K562 (cell line): ENCODE data around the gene CPNE8. TPM values are rescaled to one million over a fixed set of nuclear protein-coding genes. Genes with fewer than 3 reads are reported as not detected.

ENCODE experiments used
- ATAC-seq: fragments of 200-7000 bp; cut with Tn5 transposase; 3 replicates; pipeline ENCODE4 v1.9.1; 2020; ENCODE audit warnings: moderate library complexity
- BruUV-seq: library from RNA; stranded (reverse); fragments of 400-500 nt; replicated peaks from 2 replicates; lab custom pipeline; 2021; lab: Mats Ljungman, UMichigan
- CTCF ChIA-PET: fragments of 300-600 bp; formaldehyde crosslinking; extraction: SDS; loops from one replicate; lab custom pipeline; 2021; ENCODE audit warnings: low intra/inter-chr PET ratio; lab: Yijun Ruan, JAX
- POLR2A ChIA-PET: fragments of 300-600, 350-650 bp; sonication (Branson Sonifier 250); formaldehyde crosslinking; extraction: SDS; loops from one replicate; lab custom pipeline; 2021; ENCODE audit warnings: antibody characterized with exemption, inconsistent platforms; lab: Yijun Ruan, JAX
- DNase-seq, 4 experiments: peaks; one replicate each; pipeline versions ENCODE4 v3.0.0 to v3.0.0-alpha.2; 2011 to 2018; ENCODE audit warnings: low spot score in 3 of 4, mixed read lengths in 3 of 4; ENCODE audit errors: extremely low read depth in 1 of 4
- FAIRE-seq: peaks from 2 replicates; lab custom pipeline; 2011; peaks lifted over from hg19 to GRCh38; lab: Jason Lieb, UNC
- H2AFZ ChIP-seq: 2 replicates; pipeline ENCODE4 v1.6.0; 2011; ENCODE audit warnings: low read depth, low read length, control low read depth, inconsistent platforms
- H3K27ac ChIP-seq: fragments of 200-600 bp; 3 replicates; pipeline ENCODE4 v1.8.0; 2011; ENCODE audit warnings: low read depth, mild to moderate bottlenecking, control low read depth, inconsistent platforms, low read length, moderate library complexity, mixed read lengths; ENCODE audit errors: extremely low read depth
- H3K27me3 ChIP-seq, 2 experiments: fragments of 300-600 bp in 1 of 2; 2 replicates in 1 of 2; 3 replicates in 1 of 2; pipeline versions ENCODE4 v1.6.0 to v1.8.0; 2011; ENCODE audit warnings: inconsistent platforms in 2 of 2, low read length in 2 of 2, mild to moderate bottlenecking in 1 of 2, mixed read lengths in 1 of 2, moderate library complexity in 1 of 2; ENCODE audit not compliant: control insufficient read depth in 2 of 2, insufficient read depth in 2 of 2
- H3K36me3 ChIP-seq: fragments of 300-600 bp; 3 replicates; pipeline ENCODE4 v1.8.0; 2011; ENCODE audit warnings: mild to moderate bottlenecking, low read length, inconsistent platforms; ENCODE audit not compliant: control insufficient read depth, insufficient read depth
- H3K4me1 ChIP-seq, 2 experiments: fragments of 200-600 bp in 1 of 2; replicated peaks in 1 of 2; 2 replicates in 1 of 2; 3 replicates in 1 of 2; pipeline versions ENCODE4 v1.5.1 to v1.8.0; 2011; ENCODE audit warnings: inconsistent platforms in 2 of 2, low read length in 2 of 2, mild to moderate bottlenecking in 1 of 2, mixed read lengths in 1 of 2, moderate library complexity in 1 of 2; ENCODE audit not compliant: control insufficient read depth in 2 of 2, insufficient read depth in 2 of 2
- H3K4me2 ChIP-seq: 2 replicates; pipeline ENCODE4 v1.6.1; 2011; ENCODE audit warnings: low read length, control low read depth, inconsistent platforms, mixed read lengths; ENCODE audit not compliant: insufficient read depth
- H3K4me3 ChIP-seq: fragments of 200-600 bp; sonication (generic), shearing (Covaris generic); 2 replicates; pipeline ENCODE4 v1.5.1; 2016; ENCODE audit warnings: control low read depth, inconsistent platforms
- H3K79me2 ChIP-seq: fragments of 200-600 bp; 3 replicates; pipeline ENCODE4 v1.8.0; 2011; ENCODE audit warnings: low read length, inconsistent platforms; ENCODE audit not compliant: control insufficient read depth, insufficient read depth
- H3K9ac ChIP-seq, 2 experiments: 2 replicates each; pipeline versions ENCODE4 v1.6.0 to v1.6.1; 2011; ENCODE audit warnings: low read depth in 2 of 2, low read length in 2 of 2, control low read depth in 1 of 2, inconsistent platforms in 1 of 2, mild to moderate bottlenecking in 1 of 2, mixed read lengths in 1 of 2; ENCODE audit not compliant: insufficient read depth in 1 of 2
- H3K9me1 ChIP-seq: one replicate; pipeline ENCODE4 v1.6.0; 2011; ENCODE audit warnings: inconsistent platforms, mild to moderate bottlenecking, low read length, moderate library complexity; ENCODE audit not compliant: control insufficient read depth, insufficient read depth
- H3K9me3 ChIP-seq: replicated peaks from 2 replicates; pipeline ENCODE4 v1.5.1; 2011; ENCODE audit warnings: low read depth, low read length, inconsistent platforms; ENCODE audit not compliant: control insufficient read depth, insufficient read depth
- H4K20me1 ChIP-seq: replicated peaks from 2 replicates; pipeline ENCODE4 v1.6.1; 2011; ENCODE audit warnings: low read length, inconsistent platforms, mixed read lengths; ENCODE audit not compliant: control insufficient read depth, insufficient read depth
- ADNP ChIP-seq: fragments of 200-800 bp; sonication (Bioruptor generic); IDR thresholded peaks from 2 replicates; pipeline ENCODE4 v1.6.1; 2016; ENCODE audit warnings: missing genetic modification characterization, missing compliant biosample characterization
- FOXM1 ChIP-seq, 2 experiments: fragments of 450-650 bp in 1 of 2; sonication (generic) in 1 of 2; formaldehyde crosslinking in 1 of 2; IDR thresholded peaks; 2 replicates each; pipeline versions ENCODE4 v1.6.1 to v1.9.0; 2017 to 2022; ENCODE audit warnings: low read depth in 2 of 2, mild to moderate bottlenecking in 2 of 2, missing genetic modification reagents in 1 of 2, moderate library complexity in 1 of 2
- GTF2F1 ChIP-seq: IDR thresholded peaks from 2 replicates; pipeline ENCODE4 v1.6.1; 2011; ENCODE audit warnings: low read depth, low read length, improper control_type of control experiment
- ZNF174 ChIP-seq: fragments of 250-450 bp; sonication (Bioruptor Pico); IDR thresholded peaks from 2 replicates; pipeline ENCODE4 v1.4.0; 2020; ENCODE audit warnings: mild to moderate bottlenecking
- WGBS: fragments of 100-300 bp; shearing (Covaris generic); methylation state at CpG from one replicate; pipeline ENCODE4 v1.1.6; 2016; ENCODE audit warnings: low coverage, mixed read lengths; ENCODE audit not compliant: insufficient coverage; ENCODE audit errors: missing lambda C conversion rate; 5-methylcytosine and 5-hydroxymethylcytosine counted together
- in situ Hi-C: fragments of 300-500 bp; cut with MboI; formaldehyde crosslinking; loops from 4 replicates; pipeline ENCODE4 v1.15.0; 2018; ENCODE audit warnings: inconsistent platforms, mixed read lengths
- intact Hi-C: fragments of 100-400 bp; cut with micrococcal nuclease; formaldehyde crosslinking; loops from 2 replicates; pipeline ENCODE4 v1.14.2; 2022
- polyA plus RNA-seq, 8 experiments: library from polyadenylated mRNA; depleted of rRNA in 4 of 8; stranded (reverse) in 5 of 8; unstranded in 3 of 8; fragments of >200 nt; fragmentation: Nextera tagmentation in 2 of 8; fragmentation: Illumina TruSeq in 1 of 8; extraction: Ambion mirVana in 2 of 8; extraction: Trizol in 1 of 8; gene quantifications; 2 replicates each; pipeline versions ENCODE4 v1.2.1 to v1.2.3, GENCODE V29; 2011 to 2014; ENCODE audit warnings: inconsistent platforms in 1 of 8, missing spikeins in 1 of 8
- total RNA-seq, 7 experiments: library from RNA; depleted of rRNA in 6 of 7; stranded (reverse); fragments of >200 nt in 6 of 7; fragmentation: Illumina TruSeq in 2 of 7; extraction: Trizol in 2 of 7; gene quantifications; 2 replicates each; pipeline versions ENCODE4 v1.2.1 to v1.2.3, GENCODE V29; 2011 to 2021; ENCODE audit warnings: low replicate concordance in 1 of 7
- TF ChIP-seq, protein P1 (sequence below): IDR thresholded peaks from 2 replicates; pipeline ENCODE4 v1.6.1; 2012; ENCODE audit warnings: low read depth, low read length, improper control_type of control experiment, borderline replicate concordance

Gene CPNE8
- total and polyA plus RNA-seq, 9 of the 15 experiments (the other 6 are each of a cell fraction or from before 2014, with no cell fraction given) = 2.4 to 7.0 (median 4.2) TPM

DNA sequence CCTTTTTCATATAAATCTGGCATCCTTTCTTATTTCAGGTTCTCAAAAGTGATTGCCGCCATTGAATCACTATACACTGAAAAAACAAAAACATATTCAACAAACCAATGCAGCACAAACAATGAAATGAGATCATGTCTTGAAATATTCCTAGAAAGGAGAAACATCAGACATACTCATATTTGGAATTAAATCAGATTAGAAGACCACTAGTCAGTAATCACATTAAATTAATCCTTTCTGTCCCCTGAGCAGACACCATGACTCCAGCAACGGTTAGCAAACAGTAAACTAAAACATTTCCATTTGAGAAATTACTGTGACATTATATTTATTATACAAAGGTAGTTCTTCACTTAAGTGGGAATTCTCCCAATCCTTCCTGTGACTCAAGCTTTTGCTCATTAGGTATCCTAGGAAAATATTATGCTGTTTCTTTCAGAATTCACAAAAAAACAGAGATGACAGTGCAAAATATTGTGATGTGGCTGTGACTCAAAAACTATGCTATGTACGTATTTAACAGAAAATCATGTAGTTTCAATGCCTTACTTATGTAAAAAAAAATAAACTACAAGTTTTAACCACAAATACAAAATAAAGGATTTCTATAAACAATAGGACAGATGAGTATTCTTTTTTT is 29.7 kb downstream of the CPNE8 start:
- in situ Hi-C loops = no loop called here
- intact Hi-C loops = no loop called here
- Histone ChIP-seq H3K27me3 (no peaks in the 10 kb centered on the region), H3K9ac (no peak overlapping the region), H3K4me3 (no peak overlapping the region), H3K27ac (no peak overlapping the region), H3K36me3 (no peaks in the 10 kb centered on the region), H4K20me1 (no peaks in the 10 kb centered on the region), H3K79me2 (no peaks in the 10 kb centered on the region; the same call in 2 of the 3 replicates), H3K9me3 (no peaks in the 10 kb centered on the region), H3K4me1 (no peaks in the 10 kb centered on the region), H2AFZ (no peak overlapping the region), H3K9me1 (no peaks in the 10 kb centered on the region), H3K4me2 (no peak overlapping the region)
- CTCF ChIA-PET = no interaction called here
- no peak for DNase-seq
- POLR2A ChIA-PET = no interaction called here
- WGBS = 25% methylated on average over 3 of the region's 3 CpGs
- no peak for FAIRE-seq
- no TSS peak for BruUV-seq
- TF ChIP-seq ZNF174 (CRISPR knock-in tag) = no peak
- no peak for TF ChIP-seq FOXM1 (IDR thresholded peaks at IDR 0.05; ENCODE audit: low read depth)
- TF ChIP-seq FOXM1 (CRISPR knock-in tag; IDR thresholded peaks at IDR 0.05; ENCODE audit: low read depth) = no peak
- TF ChIP-seq GTF2F1 = no peak
- TF ChIP-seq, protein P1, sequence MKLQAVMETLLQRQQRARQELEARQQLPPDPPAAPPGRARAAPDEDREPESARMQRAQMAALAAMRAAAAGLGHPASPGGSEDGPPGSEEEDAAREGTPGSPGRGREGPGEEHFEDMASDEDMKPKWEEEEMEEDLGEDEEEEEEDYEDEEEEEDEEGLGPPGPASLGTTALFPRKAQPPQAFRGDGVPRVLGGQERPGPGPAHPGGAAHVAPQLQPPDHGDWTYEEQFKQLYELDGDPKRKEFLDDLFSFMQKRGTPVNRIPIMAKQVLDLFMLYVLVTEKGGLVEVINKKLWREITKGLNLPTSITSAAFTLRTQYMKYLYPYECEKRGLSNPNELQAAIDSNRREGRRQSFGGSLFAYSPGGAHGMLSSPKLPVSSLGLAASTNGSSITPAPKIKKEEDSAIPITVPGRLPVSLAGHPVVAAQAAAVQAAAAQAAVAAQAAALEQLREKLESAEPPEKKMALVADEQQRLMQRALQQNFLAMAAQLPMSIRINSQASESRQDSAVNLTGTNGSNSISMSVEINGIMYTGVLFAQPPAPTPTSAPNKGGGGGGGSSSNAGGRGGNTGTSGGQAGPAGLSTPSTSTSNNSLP = no peak
- TF ChIP-seq ADNP (tag) = no peak
- ATAC-seq = no peak
